Measurements from ENCODE around the gene POLN.

POLN gene

GRCh38 chr4:2155246-2155645, 86.7 kb downstream of the POLN start:
- no peak for DNase-seq

- no peak for DNase-seq
Measured at GRCh38 chr4:2154215-2154740, 87.6 kb downstream of the POLN start.

- no peak for DNase-seq
Measured at GRCh38 chr4:2151544-2151943, 90.4 kb downstream of the POLN start.

DNA sequence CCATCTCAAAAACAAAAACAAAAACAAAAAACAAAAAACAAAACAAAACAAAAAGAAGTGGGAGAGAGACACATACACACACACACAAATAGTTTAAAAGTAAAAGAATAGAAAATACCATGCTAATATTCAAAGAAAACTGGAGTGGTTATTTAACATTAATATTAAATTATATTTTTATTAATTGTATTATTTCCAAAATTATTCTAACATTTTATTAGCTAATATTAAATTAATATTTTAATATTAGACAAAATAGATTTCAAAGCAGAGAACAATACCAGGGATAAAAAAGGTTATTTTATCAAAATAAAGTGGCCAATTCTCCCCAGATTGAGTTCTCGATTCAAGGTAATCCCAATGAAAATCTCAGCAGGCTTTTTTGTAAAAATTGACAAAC, 91.8 kb downstream of the POLN start:
- no peak for DNase-seq

GRCh38 chr4:2142630-2143427, 99.1 kb downstream of the POLN start:
- DNase-seq: no peak

DNA sequence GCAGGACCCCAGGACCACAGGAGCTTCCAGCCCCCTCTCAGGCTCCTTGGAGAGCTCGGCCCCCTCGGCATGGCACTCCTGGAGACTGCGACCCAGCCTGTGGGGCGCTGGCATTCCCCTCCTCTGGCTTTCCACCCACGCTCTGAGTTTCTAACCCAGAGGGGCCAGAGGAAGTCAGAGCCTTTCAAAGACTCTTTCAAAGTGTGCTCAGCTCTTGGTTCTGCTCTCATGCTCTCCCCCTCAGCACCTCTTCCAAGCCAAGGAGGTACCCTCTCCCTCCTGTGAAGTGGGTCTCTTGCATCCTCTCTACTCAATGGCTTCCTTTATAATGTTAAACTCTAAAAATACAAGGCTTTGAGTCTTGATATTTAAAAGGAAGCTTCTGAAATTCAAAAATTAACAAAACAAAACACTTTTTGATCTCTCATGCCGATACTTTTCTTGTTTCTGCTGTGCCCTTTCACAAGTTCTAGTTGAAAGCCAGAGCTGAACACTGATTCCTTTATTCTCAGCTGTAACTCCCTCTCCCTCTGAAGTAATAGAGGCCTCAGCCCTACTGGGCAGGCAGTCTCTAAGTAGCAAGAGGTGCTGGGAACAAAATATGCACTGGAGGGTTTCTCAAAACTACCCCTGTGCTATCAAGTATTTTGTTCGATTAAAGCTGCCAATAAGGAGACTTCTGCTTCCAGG, 100.0 kb downstream of the POLN start:
- no peak for DNase-seq

GRCh38 chr4:2141022-2141761, 100.7 kb downstream of the POLN start:
- DNase-seq: no peak

DNA sequence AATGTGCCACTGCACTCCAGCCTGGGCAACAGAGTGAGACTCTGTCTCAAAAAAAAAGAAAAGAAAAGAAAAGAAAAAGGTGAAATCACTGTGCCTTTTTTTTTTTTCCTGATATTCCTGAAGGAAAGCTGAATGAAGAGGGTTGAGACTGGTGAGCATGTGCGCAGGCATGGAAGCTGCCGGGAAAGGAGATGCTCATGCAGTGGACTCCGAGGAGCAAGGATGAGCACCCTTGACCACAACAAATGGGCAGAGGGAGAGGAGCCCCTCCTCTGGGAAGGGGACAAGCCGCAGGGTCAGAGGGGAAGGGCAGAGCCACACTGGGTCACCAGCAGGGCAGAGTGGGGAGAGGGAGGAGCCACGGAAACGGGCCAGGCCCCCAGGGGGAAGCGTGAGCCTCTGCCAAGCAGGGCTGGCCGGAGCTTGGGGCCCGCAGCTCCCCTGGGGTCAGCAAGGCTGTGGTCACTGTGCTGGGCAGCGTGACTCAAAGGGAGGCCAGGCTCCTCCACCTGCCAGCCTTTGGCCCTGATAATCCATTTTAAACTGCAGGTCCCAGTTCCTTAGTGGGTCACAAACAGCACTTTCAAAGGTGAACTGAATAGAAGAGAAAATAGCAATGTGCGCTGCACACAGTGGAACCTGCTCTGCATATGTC, 102.9 kb downstream of the POLN start:
- DNase-seq: no peak

DNA sequence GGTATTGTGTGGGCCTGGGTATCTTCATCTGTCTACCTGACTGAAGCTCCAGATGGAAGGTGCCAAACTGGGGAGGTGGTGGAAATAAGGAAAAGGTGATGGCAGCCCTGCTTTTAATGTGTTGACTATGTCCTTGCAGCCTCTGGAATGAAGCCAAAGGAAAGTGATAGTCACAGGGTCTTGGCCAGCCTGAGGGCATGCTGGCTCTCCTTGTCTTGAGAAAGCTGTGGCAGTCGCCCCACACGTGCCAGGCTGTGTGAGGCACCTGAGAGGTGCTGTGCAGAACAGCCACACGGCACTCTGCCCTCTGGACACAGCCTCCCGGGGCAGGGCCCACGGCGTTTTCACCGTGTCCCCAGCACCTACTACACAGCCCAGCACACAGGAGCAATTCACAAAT, 105.2 kb downstream of the POLN start:
- DNase-seq: no peak

- DNase-seq: peak in 2 of 3 experiments; percentile 9 to 33
Measured at GRCh38 chr4:2135083-2135482, 106.8 kb downstream of the POLN start.

DNA sequence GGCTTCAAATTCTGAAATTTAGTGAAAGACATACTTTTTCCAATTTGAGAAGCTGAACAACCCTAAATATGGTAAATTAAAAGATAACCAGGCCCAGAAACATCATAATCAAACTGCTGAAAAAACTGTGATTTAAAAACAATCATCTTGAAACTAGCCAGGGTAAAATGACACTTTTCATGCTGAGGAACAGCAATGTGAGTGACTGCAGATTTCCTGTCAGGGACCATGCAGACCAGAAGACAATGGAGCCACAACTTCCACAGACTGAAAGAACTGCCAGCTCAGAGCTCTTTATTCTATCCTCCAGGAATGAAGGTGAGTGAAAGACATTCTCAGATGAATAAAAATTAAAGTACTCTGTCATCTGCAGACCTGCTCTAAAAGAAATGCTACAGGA, 109.5 kb downstream of the POLN start:
- no peak for DNase-seq

GRCh38 chr4:2127609-2128332, 114.2 kb downstream of the POLN start:
- DNase-seq: no peak

GRCh38 chr4:2126309-2127043, 115.4 kb downstream of the POLN start:
- peak in 2 of 3 experiments; percentile 38 to 44 for DNase-seq

- no peak for DNase-seq
Measured at GRCh38 chr4:2125831-2126230, 116.1 kb downstream of the POLN start.

DNA sequence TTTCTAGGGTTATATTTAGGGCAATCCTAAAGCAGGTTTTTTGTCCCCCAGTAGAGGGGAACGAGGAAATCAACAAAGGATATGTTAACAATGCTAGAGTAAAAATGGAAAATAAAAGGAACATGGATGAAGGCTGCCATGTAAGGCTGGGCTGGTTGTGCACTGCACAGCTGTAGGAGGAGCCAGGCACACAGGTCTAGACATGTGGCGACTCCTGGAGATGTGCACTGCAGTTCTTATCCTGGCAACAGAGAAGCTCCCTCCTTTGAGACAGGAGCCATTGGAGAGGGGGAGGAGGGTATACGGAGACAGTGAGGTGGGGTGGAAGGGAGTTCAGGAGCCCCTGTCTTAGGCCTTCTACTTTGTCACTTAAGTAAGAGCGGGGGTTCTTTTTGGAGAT, 116.9 kb downstream of the POLN start:
- no peak for DNase-seq

DNA sequence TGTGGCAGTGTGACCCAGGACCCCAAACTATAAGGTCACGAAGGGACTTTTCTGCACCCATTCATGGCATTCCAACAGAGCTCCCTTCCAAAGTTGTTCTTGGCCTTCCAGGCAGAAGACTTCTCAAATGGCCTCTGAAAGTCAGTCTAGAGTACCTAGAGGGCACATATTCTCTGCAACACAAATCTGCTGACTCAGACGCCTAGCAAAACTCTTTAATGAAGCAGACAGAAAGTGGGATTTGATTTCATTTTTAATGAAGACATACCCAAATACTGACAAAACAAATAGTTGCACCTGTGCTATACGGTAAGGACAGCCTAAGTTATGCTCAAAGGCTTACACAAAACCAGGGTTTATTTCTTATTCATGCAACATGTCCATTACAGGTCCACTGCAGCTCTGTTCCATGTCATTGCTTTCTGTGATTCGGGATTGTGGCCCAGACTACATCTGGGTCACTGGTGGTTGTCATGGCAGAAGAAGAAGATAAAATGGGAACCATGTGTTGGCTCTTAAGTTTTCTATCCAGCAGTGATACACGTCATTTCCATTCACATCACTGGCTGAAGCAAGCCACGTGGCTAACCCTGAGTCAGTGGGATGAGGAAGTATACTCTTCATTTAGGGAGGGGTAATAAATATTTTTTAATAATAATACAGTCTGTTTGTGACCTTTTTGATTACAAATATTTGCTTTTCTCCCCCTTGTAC, 125.1 kb downstream of the POLN start:
- DNase-seq: no peak

GRCh38 chr4:2105559-2105958, 136.4 kb downstream of the POLN start:
- no peak for DNase-seq

DNA sequence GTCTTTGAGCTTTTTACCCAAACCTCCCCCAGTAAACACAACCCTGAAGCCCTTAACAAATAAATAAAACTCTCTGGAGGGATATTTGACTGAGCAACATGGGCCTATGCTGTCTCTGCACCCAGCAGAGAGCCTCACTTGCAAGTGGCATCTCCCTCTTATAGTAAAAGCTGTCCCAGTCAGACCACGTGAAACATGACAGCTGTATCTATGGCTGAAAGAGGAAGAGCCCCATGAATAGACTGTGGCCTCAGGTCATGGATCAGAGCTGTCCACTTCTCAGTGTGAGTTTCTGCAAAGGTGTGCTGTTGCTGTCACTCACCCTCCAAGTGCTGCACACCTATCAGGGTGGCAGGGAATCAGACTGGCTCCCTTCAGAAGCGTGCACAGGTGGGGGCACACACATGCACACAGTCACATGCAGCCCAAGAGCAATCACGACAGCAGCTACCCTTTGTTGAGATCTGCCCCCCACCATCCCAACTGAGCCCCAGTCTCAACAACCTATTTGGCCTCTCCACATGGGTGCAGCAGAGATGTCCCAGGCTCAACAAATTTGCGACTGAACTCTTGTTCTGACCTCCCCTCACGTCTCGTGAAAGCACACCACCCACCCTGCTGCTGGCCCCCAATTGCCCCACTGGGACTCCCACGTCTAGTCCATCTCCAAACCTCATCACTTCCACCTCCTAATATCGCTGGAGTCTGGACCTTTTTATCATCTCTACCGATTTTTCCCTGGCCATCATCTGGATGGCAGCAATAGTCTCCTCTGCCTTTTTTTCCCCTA, 137.2 kb downstream of the POLN start:
- DNase-seq: no peak

DNA sequence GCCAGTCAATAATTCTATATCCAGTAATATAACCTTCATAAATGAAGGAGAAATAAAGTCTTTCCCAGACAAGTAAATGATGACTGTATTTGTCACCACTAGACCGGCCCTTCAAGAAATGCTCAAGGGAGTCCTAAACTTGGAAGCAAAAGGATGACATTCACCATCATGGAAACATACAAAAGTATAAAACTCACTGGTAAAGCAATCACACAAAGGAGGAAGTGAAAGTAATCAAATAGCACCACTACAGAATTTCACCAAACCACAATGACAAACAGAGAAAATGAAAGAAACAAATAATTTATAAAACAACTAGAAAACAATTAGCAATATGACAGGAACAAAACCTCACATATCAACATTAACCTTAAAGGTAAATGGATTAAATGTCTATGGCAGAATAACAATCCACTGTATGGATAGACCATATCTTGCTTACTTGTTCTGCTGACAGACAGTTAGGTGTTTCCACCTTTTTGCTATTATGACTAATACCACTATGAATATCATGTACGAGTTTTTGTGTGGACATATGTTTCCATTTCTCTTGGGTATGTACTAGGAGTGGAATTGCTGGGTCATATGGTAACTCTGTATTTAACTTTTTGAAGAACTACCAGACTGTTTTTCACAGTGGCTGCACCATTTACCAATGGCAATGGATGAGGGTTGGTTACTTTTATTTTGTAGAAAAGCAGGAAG, 137.9 kb downstream of the POLN start:
- no peak for DNase-seq

Data from NCI-H1417 (cell line).